Measurements from ENCODE around the gene POC1A.

- TF ChIP-seq POLR2A (IDR thresholded peaks at IDR 0.05) (no peak), CTCF (IDR thresholded peaks at IDR 0.05 in 8 of 11, conservative IDR thresholded peaks at IDR 0.05 in 3 of 11) (no peak)
Observed at GRCh38 chr3:52093756-52094545, 60.3 kb downstream of the POC1A start.
